OCI-LY7 (cell line): ENCODE data around the gene VOPP1.

Experiments
- CTCF ChIP-seq: fragments of 200-600 bp; sonication (generic); conservative IDR thresholded peaks from 2 replicates; pipeline ENCODE4 v1.5.1; 2014; ENCODE audit warnings: mild to moderate bottlenecking, antibody characterized with exemption, low read length, moderate library complexity, mixed read lengths
- EZH2phosphoT487 ChIP-seq: fragments of 200-600 bp; sonication (generic); IDR thresholded peaks from 2 replicates; pipeline ENCODE4 v1.6.1; 2018; ENCODE audit warnings: low read depth, borderline replicate concordance, mild to moderate bottlenecking, mixed run types, antibody characterized with exemption, low read length, moderate library complexity, mixed read lengths

- no peak for TF ChIP-seq CTCF
- no peak for TF ChIP-seq EZH2phosphoT487
Observed at GRCh38 chr7:55488216-55488615, 84.1 kb downstream of the VOPP1 start.
